Esophagus mucosa (tissue), 1 donor: ENCODE data around the gene PTPRH. TPM values are rescaled to one million over a fixed set of nuclear protein-coding genes. Genes with fewer than 3 reads are reported as not detected.

Experiments
- total RNA-seq: library from RNA; stranded (reverse); gene quantifications from one replicate; pipeline ENCODE4 v1.2.4, GENCODE V29; 2023
- donor health status: DM: yes; HTN: yes; CAD: no.

The PTPRH gene
- total RNA-seq, 1 donor from 2014 or later: 3.6 TPM

Other genes starting within 250 kb of the PTPRH start
- 71.6 TPM for gene NLRP2, start 243.1 kb downstream of the PTPRH start, total RNA-seq
- 0.40 TPM for gene GP6, start 171.2 kb downstream of the PTPRH start, total RNA-seq
- 33.7 TPM for gene RDH13, start 146.4 kb downstream of the PTPRH start, total RNA-seq
- gene EPS8L1, start 133.6 kb downstream of the PTPRH start, total RNA-seq: 199 TPM
- gene PPP1R12C, start 91.9 kb downstream of the PTPRH start, total RNA-seq: 33.3 TPM
- 9.4 TPM for gene TNNT1, start 60.3 kb downstream of the PTPRH start, total RNA-seq
- not detected for gene TNNI3, start 51.8 kb downstream of the PTPRH start, total RNA-seq
- 1.9 TPM for gene DNAAF3, start 42.9 kb downstream of the PTPRH start, total RNA-seq
- not detected for gene SYT5, start 29.2 kb downstream of the PTPRH start, total RNA-seq
- gene TMEM86B, start 19.3 kb upstream of the PTPRH start, total RNA-seq: 1.8 TPM
- gene PPP6R1, start 49.5 kb upstream of the PTPRH start, total RNA-seq: 47.4 TPM
- 31.2 TPM for gene HSPBP1, start 70.6 kb upstream of the PTPRH start, total RNA-seq
- gene BRSK1, start 74.5 kb upstream of the PTPRH start, total RNA-seq: 0.28 TPM
- not detected for gene TMEM150B, start 115.8 kb upstream of the PTPRH start, total RNA-seq
- 4.4 TPM for gene KMT5C, start 130.4 kb upstream of the PTPRH start, total RNA-seq
- gene COX6B2, start 145.2 kb upstream of the PTPRH start, total RNA-seq: 0.56 TPM
- not detected for gene GARIN5B, start 153.8 kb upstream of the PTPRH start, total RNA-seq
- 0.24 TPM for gene IL11, start 161.0 kb upstream of the PTPRH start, total RNA-seq
- not detected for gene TMEM190, start 167.3 kb upstream of the PTPRH start, total RNA-seq
- 25.6 TPM for gene TMEM238, start 174.8 kb upstream of the PTPRH start, total RNA-seq
- 1,895 TPM for gene RPL28, start 176.4 kb upstream of the PTPRH start, total RNA-seq
- gene UBE2S, start 198.3 kb upstream of the PTPRH start, total RNA-seq: 76.4 TPM
- gene SHISA7, start 233.8 kb upstream of the PTPRH start, total RNA-seq: not detected